CD8-positive, alpha-beta memory T cell (primary cell): ENCODE measurements around the gene CLCNKB. TPM values are rescaled to one million over a fixed set of nuclear protein-coding genes. Genes with fewer than 3 reads are reported as not detected.
"Not testable (repeated sequence)": the region's sequence is repeated elsewhere in the genome, so short reads cannot be mapped to it uniquely, and the experiment has no call there.

Source experiments
- CTCF ChIA-PET: fragments of 350-600 bp; sonication (Branson Sonifier 250); formaldehyde crosslinking; loops from one replicate; lab custom pipeline; 2021; ENCODE audit warnings: antibody characterized with exemption; lab: Charles Lee
- POLR2A ChIA-PET: fragments of 350-600 bp; sonication (Branson Sonifier 250); formaldehyde crosslinking; loops from one replicate; lab custom pipeline; 2021; ENCODE audit warnings: antibody characterized with exemption; lab: Charles Lee
- DNase-seq, 5 donors: peaks; one replicate each; pipeline versions ENCODE4 v3.0.0 to v3.0.0-alpha.2; 2020 to 2022; ENCODE audit warnings: mixed read lengths in 1 of 5
- H3K27ac ChIP-seq: one replicate; pipeline ENCODE4 v1.7.0; 2013; ENCODE audit warnings: low read depth, mild to moderate bottlenecking, low read length, moderate library complexity
- H3K27me3 ChIP-seq: 2 replicates; pipeline ENCODE4 v1.7.0; 2013; ENCODE audit warnings: low read length, mild to moderate bottlenecking; ENCODE audit not compliant: insufficient read depth, poor library complexity, severe bottlenecking
- H3K36me3 ChIP-seq: 2 replicates; pipeline ENCODE4 v1.7.0; 2013; ENCODE audit warnings: mild to moderate bottlenecking, low read length, moderate library complexity; ENCODE audit not compliant: insufficient read depth
- H3K4me1 ChIP-seq: 2 replicates; pipeline ENCODE4 v1.7.0; 2013; ENCODE audit warnings: mild to moderate bottlenecking, low read length, moderate library complexity; ENCODE audit not compliant: insufficient read depth
- H3K4me3 ChIP-seq: 2 replicates; pipeline ENCODE4 v1.7.0; 2013; ENCODE audit warnings: mild to moderate bottlenecking, low read length
- H3K9me3 ChIP-seq: 2 replicates; pipeline ENCODE4 v1.7.0; 2013; ENCODE audit warnings: mild to moderate bottlenecking, low read length
- H3K27ac Mint-ChIP-seq, 8 donors: one replicate each; pipeline ENCODE4 v1.8.0; 2020 to 2021; ENCODE audit warnings: mixed read lengths in 8 of 8, mild to moderate bottlenecking in 6 of 8, inconsistent platforms in 3 of 8, moderate library complexity in 3 of 8
- H3K27me3 Mint-ChIP-seq, 2 donors: one replicate each; pipeline ENCODE4 v1.8.0; 2020 to 2021; ENCODE audit warnings: mixed read lengths in 2 of 2, mild to moderate bottlenecking in 1 of 2, moderate library complexity in 1 of 2
- H3K36me3 Mint-ChIP-seq, 3 donors: one replicate each; pipeline ENCODE4 v1.8.0; 2020 to 2021; ENCODE audit warnings: mixed read lengths in 3 of 3, inconsistent platforms in 1 of 3, mild to moderate bottlenecking in 1 of 3
- H3K4me1 Mint-ChIP-seq, 3 donors: one replicate each; pipeline ENCODE4 v1.8.0; 2020 to 2021; ENCODE audit warnings: mixed read lengths in 3 of 3, inconsistent platforms in 1 of 3, mild to moderate bottlenecking in 1 of 3
- H3K4me3 Mint-ChIP-seq, 7 donors: one replicate each; pipeline ENCODE4 v1.8.0; 2020 to 2021; ENCODE audit warnings: mixed read lengths in 7 of 7, mild to moderate bottlenecking in 6 of 7, moderate library complexity in 4 of 7, inconsistent platforms in 2 of 7
- H3K9me3 Mint-ChIP-seq, 5 donors: one replicate each; pipeline ENCODE4 v1.8.0; 2020 to 2022; ENCODE audit warnings: mixed read lengths in 5 of 5, mild to moderate bottlenecking in 3 of 5, moderate library complexity in 2 of 5, inconsistent platforms in 1 of 5
- polyA plus RNA-seq: library from polyadenylated mRNA; unstranded; fragments of 300-500 nt; fragmentation: Illumina TruSeq; gene quantifications from one replicate; pipeline ENCODE4 v1.2.3, GENCODE V29; 2021
- total RNA-seq, 2 experiments: library from RNA; stranded (reverse); gene quantifications; one replicate each; pipeline ENCODE4 v1.2.3, GENCODE V29; 2021

CLCNKB gene
- total and polyA plus RNA-seq, 3 experiments from 2014 or later = not detected

DNA sequence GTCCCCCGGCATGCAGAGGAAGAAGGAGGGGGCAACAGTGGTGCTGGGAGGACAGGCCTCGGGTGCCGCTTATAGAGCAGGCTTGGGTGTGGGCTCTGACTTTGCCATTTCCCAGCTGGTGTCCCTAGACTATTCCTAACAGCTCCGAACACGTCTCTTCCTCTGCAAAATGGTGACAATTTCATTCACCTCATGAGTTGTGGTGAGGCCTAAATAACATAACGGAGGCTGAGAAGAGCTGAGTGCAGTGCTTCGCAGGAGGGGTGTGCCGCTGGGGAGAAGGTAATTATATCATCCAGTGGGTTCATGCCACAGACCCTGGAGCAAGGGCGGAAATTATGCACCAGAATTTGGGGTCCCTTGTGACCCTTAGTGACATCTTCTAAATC is 19.1 kb downstream of the CLCNKB start:
- DNase-seq, H3K27ac Mint-ChIP-seq, H3K27ac ChIP-seq, H3K9me3 ChIP-seq, H3K36me3 Mint-ChIP-seq, POLR2A ChIA-PET, H3K36me3 ChIP-seq, H3K9me3 Mint-ChIP-seq, H3K27me3 ChIP-seq, H3K4me3 ChIP-seq, H3K4me1 ChIP-seq, H3K4me3 Mint-ChIP-seq, CTCF ChIA-PET: not testable (repeated sequence)
- Mint-ChIP-seq H3K4me1 (peaks cover 13 to 20% (median 15%) of the 10 kb centered on the region in 3 donors), H3K27me3 (peaks cover 3 to 16% of the 10 kb centered on the region in 2 donors)

DNA sequence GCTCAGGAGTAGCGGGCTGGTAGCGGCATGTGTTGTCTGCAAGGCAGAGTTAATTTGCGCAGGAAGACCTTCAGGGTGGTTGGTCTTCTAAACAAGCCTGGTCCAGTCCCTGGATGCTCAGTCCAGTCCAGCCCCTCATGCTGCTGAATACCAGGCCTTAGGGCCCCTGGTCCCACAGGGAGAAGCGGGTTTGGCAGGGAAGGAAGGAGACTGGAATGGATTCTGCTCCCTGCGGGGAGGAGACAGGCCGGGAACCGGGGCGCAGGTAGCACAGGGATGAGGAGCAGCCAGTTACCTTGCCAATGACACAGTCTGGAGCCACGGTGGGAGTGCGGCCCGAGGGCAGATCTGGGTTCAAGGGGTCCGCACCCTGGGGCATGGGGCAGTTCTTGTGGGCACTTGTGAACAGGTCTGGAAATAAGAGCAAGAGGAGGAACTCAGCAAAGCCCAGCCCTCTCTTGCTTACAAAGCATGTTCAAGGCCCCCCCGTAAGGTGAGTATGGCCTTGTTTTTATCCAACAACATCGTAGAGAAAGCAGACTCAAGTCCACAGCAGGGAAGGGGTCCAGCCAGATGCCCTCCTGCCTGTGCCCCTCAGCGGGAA is 19.7 kb downstream of the CLCNKB start:
- CTCF ChIA-PET = interaction anchor here (1.3 kb wide), 1 partner anchor 8 kb away, joined by 3 read pairs; no protein-coding TSS in a partner anchor
- no peak overlapping the region for H3K27ac Mint-ChIP-seq
- POLR2A ChIA-PET = no interaction called here

DNA sequence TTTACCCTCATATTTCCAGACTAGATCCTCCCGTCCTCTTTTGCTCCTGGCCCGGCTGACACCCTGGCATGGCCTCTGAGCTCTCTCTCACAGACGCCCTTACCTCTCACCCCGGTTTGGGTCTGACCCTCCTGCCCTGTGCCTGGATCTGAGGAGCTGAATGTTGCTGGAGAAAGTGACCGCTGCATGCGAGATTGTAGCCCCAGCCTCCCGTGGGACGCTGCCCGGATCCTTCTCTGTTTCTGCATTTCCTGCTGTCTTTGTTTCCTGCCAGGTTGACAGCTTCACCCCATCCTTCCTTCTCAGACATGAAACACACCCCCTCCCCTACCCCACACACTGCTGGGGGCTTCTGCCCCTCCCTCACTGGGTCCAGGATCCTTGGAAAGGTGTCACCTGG is 20.3 kb downstream of the CLCNKB start:
- Histone ChIP-seq H3K36me3 (no peaks in the 10 kb centered on the region), H3K4me3 (no peak overlapping the region), H3K27me3 (no peaks in the 10 kb centered on the region), H3K27ac (no peak overlapping the region), H3K4me1 (no peaks in the 10 kb centered on the region), H3K9me3 (no peaks in the 10 kb centered on the region)
- ChIA-PET POLR2A (no interaction called here), CTCF (interaction anchor here (1.0 to 1.3 kb wide), 2 partner anchors 8 to 9 kb away, joined by 3 read pairs; no protein-coding TSS in a partner anchor)
- H3K4me1 Mint-ChIP-seq = peaks cover 13 to 20% (median 15%) of the 10 kb centered on the region in 3 donors
- peaks cover 6 to 16% of the 10 kb centered on the region in 2 donors for H3K27me3 Mint-ChIP-seq
- H3K27ac Mint-ChIP-seq = peak overlapping the region in 1 of 8 donors; percentile 72
- no peaks in the 10 kb centered on the region for H3K9me3 Mint-ChIP-seq
- H3K36me3 Mint-ChIP-seq = no peaks in the 10 kb centered on the region
- no peak overlapping the region for H3K4me3 Mint-ChIP-seq
- no peak for DNase-seq

More for the DNA sequence above, 19.7 kb downstream of the CLCNKB start:
- Histone ChIP-seq H3K36me3 (no peaks in the 10 kb centered on the region), H3K4me3 (no peak overlapping the region), H3K4me1 (no peaks in the 10 kb centered on the region), H3K27me3 (no peaks in the 10 kb centered on the region), H3K27ac (no peak overlapping the region), H3K9me3 (no peaks in the 10 kb centered on the region)
- H3K36me3 Mint-ChIP-seq = no peaks in the 10 kb centered on the region
- no peak for DNase-seq
- peaks cover 13 to 20% (median 15%) of the 10 kb centered on the region in 3 donors for H3K4me1 Mint-ChIP-seq
- no peaks in the 10 kb centered on the region for H3K9me3 Mint-ChIP-seq
- H3K27me3 Mint-ChIP-seq = peaks cover 3 to 16% of the 10 kb centered on the region in 2 donors
- no peak overlapping the region for H3K4me3 Mint-ChIP-seq

DNA sequence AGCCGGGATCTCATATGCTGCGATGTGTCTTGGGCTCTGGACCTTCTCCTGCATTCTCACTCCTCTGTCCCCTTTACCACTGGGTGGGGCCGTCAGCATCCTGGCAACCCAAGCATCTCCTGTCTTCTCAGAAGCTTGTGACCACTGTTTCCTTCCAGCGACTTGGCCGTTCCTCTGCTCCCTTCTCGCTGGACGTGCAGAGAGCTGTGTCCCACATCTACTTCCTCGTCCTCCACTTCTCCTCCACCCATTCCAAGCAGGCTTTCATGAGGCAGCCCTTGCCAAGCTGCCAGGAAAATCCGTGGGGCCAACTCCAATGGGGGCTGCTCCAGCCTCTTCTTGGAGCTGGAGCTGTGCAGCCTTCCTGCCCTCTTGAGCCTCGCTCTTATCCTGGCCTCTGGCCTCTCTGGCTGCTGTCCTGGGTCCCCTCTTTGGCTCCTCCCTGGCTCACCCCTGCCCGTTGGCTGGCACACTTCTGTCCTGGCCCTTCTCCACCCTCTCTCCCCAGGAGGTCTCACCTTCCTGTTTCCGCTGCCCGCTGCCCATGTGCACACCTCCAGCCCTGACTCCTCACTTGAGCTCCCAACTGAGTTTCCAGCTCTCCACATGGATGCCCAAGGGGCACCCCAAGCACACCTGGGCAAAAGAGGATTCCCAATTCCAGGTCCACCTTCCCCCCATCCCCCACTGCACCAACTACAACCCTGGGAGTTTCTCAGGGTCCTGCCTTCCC is 21.1 kb downstream of the CLCNKB start:
- no peaks in the 10 kb centered on the region for H3K36me3 ChIP-seq
- ChIA-PET POLR2A (no interaction called here), CTCF (interaction anchor here (1.0 to 1.3 kb wide), 2 partner anchors 8 to 9 kb away, joined by 3 read pairs; no protein-coding TSS in a partner anchor)
- H3K9me3 ChIP-seq = no peaks in the 10 kb centered on the region
- no peak overlapping the region for H3K4me3 Mint-ChIP-seq
- H3K4me3 ChIP-seq = no peak overlapping the region
- no peak for DNase-seq
- H3K9me3 Mint-ChIP-seq = no peaks in the 10 kb centered on the region
- H3K36me3 Mint-ChIP-seq = no peaks in the 10 kb centered on the region
- H3K27me3 Mint-ChIP-seq = peaks cover 6 to 16% of the 10 kb centered on the region in 2 donors
- no peaks in the 10 kb centered on the region for H3K4me1 ChIP-seq
- peaks cover 13 to 20% (median 15%) of the 10 kb centered on the region in 3 donors for H3K4me1 Mint-ChIP-seq
- H3K27ac Mint-ChIP-seq = peak overlapping the region in 4 of 8 donors; percentile 5 to 97 (median 57)
- H3K27me3 ChIP-seq = peaks cover 4% of the 10 kb centered on the region
- H3K27ac ChIP-seq = no peak overlapping the region

DNA sequence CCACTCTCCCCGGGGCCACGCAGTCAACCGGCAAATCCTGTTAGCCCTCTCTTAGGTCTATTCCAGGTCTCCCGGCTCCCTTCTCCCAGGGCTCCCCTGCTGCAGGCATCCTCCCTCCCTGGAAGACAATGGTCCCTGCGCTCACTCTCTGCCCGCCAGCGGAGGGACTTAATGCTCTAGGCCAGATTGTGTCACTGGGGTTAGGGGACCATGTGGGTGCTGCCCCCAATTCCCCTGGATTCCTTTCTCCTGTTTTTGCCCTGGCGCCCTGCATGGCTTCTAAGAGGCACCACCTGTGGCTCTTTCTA is 21.6 kb downstream of the CLCNKB start:
- Mint-ChIP-seq H3K9me3 (no peaks in the 10 kb centered on the region), H3K36me3 (no peaks in the 10 kb centered on the region), H3K27me3 (peaks cover 6 to 16% of the 10 kb centered on the region in 2 donors), H3K4me1 (peaks cover 18 to 25% (median 19%) of the 10 kb centered on the region in 3 donors), H3K27ac (no peak overlapping the region), H3K4me3 (no peak overlapping the region)
- ChIA-PET POLR2A (no interaction called here), CTCF (no interaction called here)
- H3K4me3 ChIP-seq = no peak overlapping the region
- DNase-seq = no peak
- peaks cover 4% of the 10 kb centered on the region for H3K27me3 ChIP-seq
- no peak overlapping the region for H3K27ac ChIP-seq
- H3K4me1 ChIP-seq = peaks cover 5% of the 10 kb centered on the region
- H3K36me3 ChIP-seq = no peaks in the 10 kb centered on the region
- no peaks in the 10 kb centered on the region for H3K9me3 ChIP-seq

DNA sequence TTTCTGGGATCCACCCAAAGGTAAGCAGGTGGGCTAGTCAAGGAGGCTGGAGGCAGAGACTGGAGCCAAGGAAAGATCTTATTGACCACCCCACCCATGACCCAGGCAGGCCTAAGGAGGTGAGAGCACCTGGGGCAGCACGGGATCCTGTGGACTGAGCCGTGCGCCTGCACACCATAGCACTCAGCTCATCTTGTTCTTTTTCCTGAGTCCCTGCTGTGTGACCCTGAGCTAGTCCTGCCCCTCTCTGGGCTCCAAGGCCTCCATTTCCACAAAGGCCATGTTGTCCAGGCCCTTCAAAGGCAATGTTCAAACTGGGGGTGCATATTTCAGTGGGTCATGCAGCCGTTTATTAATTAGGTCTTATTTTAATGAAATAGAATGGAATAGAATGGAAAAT is 22.7 kb downstream of the CLCNKB start:
- Mint-ChIP-seq H3K9me3 (no peaks in the 10 kb centered on the region), H3K4me1 (peaks cover 27 to 35% (median 28%) of the 10 kb centered on the region in 3 donors), H3K27ac (no peak overlapping the region), H3K36me3 (no peaks in the 10 kb centered on the region), H3K27me3 (peaks cover 6 to 12% of the 10 kb centered on the region in 2 donors), H3K4me3 (no peak overlapping the region)
- no peak for DNase-seq
- Histone ChIP-seq H3K27ac (no peak overlapping the region), H3K4me1 (peaks cover 13% of the 10 kb centered on the region), H3K4me3 (no peak overlapping the region), H3K27me3 (peaks cover 4% of the 10 kb centered on the region), H3K9me3 (no peaks in the 10 kb centered on the region), H3K36me3 (no peaks in the 10 kb centered on the region)
- CTCF ChIA-PET = interaction anchor here (2.2 kb wide), 1 partner anchor 13 kb away, joined by 8 read pairs; no protein-coding TSS in a partner anchor
- POLR2A ChIA-PET = no interaction called here

DNA sequence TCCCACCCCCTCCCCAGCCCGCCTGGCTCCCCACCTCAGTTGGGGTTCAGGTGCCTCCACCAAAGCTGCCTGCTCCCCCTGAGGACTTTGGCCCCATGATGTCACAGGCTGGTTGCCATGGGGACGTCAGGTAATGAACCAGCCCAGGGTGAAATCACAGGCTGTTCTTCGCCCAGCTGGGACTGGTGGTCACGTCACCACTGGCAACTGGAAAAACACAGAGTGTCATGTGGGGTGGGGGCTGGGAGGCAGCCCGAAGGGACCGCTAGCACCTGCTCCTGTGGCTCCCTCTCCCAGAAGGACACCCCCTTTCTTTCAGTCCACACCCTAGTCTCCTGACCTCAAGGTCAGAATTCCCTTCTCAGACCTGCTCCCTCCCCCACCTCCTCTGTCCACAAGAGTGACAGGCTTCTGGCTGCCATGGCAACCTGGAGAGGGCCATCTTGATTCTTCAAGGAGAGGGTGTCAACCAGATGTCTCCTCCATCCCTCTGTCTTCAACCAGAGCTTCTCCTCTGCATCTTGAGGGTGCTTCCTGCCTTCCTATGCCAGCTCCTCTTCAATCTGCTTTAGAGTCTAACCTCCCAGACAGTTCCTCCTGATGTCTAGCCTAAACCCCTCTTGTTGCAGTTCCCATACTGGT is 23.7 kb downstream of the CLCNKB start:
- Mint-ChIP-seq H3K27ac (no peak overlapping the region), H3K4me3 (no peak overlapping the region), H3K36me3 (no peaks in the 10 kb centered on the region), H3K9me3 (no peaks in the 10 kb centered on the region), H3K4me1 (peaks cover 32 to 37% (median 33%) of the 10 kb centered on the region in 3 donors), H3K27me3 (peaks cover 6 to 12% of the 10 kb centered on the region in 2 donors)
- H3K4me3 ChIP-seq = no peak overlapping the region
- H3K4me1 ChIP-seq = peaks cover 13% of the 10 kb centered on the region
- H3K27me3 ChIP-seq = peaks cover 4% of the 10 kb centered on the region
- ChIA-PET POLR2A (no interaction called here), CTCF (interaction anchor here (0.7 to 2.2 kb wide), 2 partner anchors 12 to 14 kb away, joined by 3 to 8 read pairs; no protein-coding TSS in a partner anchor)
- no peaks in the 10 kb centered on the region for H3K36me3 ChIP-seq
- no peaks in the 10 kb centered on the region for H3K9me3 ChIP-seq
- DNase-seq = no peak
- H3K27ac ChIP-seq = no peak overlapping the region

DNA sequence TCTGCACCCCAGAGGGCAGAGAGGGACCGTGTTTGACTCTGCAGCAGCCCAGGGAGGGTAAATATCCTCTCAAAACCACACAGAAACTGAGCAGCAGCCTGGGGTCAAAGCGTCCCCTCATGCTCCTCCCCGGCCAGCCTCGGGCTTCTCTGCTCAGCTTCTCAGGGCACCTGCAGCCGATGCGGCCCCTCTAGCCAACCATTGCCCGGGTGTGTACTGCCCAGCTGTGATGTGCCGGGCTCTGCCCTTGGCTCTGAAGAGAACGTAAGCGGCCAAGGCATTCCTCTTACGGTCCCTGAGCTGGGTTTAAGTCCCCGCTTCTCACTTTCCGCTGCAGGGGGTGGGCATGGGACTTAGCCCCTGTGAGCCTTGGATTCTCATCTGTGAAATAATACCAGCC is 24.4 kb downstream of the CLCNKB start:
- ChIA-PET POLR2A (no interaction called here), CTCF (interaction anchor here (1.1 to 2.2 kb wide), 2 partner anchors 11 to 121 kb away, joined by 3 to 8 read pairs; no protein-coding TSS in a partner anchor)
- peaks cover 6 to 12% of the 10 kb centered on the region in 2 donors for H3K27me3 Mint-ChIP-seq
- H3K4me3 Mint-ChIP-seq = peak overlapping the region in 1 of 7 donors; percentile 40
- peaks cover 32 to 37% (median 33%) of the 10 kb centered on the region in 3 donors for H3K4me1 Mint-ChIP-seq
- Histone ChIP-seq H3K27ac (no peak overlapping the region), H3K27me3 (peaks cover 11% of the 10 kb centered on the region), H3K36me3 (no peaks in the 10 kb centered on the region), H3K9me3 (no peaks in the 10 kb centered on the region), H3K4me3 (no peak overlapping the region), H3K4me1 (peaks cover 13% of the 10 kb centered on the region)
- no peaks in the 10 kb centered on the region for H3K9me3 Mint-ChIP-seq
- DNase-seq = no peak
- no peak overlapping the region for H3K27ac Mint-ChIP-seq
- H3K36me3 Mint-ChIP-seq = no peaks in the 10 kb centered on the region
